Neural cell (in vitro differentiated cells): ENCODE results near the gene MTFMT. TPM values are rescaled to one million over a fixed set of nuclear protein-coding genes. Genes with fewer than 3 reads are reported as not detected.

ENCODE experiments used
- H2AFZ ChIP-seq: fragments of 200-600, 300-800 bp; sonication (generic), shearing (Covaris generic); 2 replicates; pipeline ENCODE4 v1.6.0; 2014; ENCODE audit warnings: low read depth, mild to moderate bottlenecking, antibody characterized with exemption, low read length, moderate library complexity
- H3F3A ChIP-seq: fragments of 200-600 bp; shearing (Covaris generic); 2 replicates; pipeline ENCODE4 v1.6.1; 2016; ENCODE audit warnings: mild to moderate bottlenecking, moderate library complexity, mixed read lengths, antibody characterized with exemption, low read length; ENCODE audit not compliant: insufficient read depth, poor library complexity, severe bottlenecking
- H3K27ac ChIP-seq: fragments of 200-600, 300-800 bp; sonication (generic), shearing (Covaris generic); 2 replicates; pipeline ENCODE4 v1.5.1; 2014; ENCODE audit warnings: mild to moderate bottlenecking, low read length, moderate library complexity
- H3K27me3 ChIP-seq: fragments of 300-800, 200-600 bp; sonication (generic), shearing (Covaris generic); 2 replicates; pipeline ENCODE4 v1.6.0; 2014; ENCODE audit warnings: mild to moderate bottlenecking, low read depth, low read length, moderate library complexity; ENCODE audit not compliant: insufficient read depth
- H3K36me3 ChIP-seq: fragments of 300-800, 200-600 bp; sonication (generic), shearing (Covaris generic); 2 replicates; pipeline ENCODE4 v1.5.1; 2014; ENCODE audit warnings: mild to moderate bottlenecking, antibody characterized with exemption, low read length, moderate library complexity; ENCODE audit not compliant: insufficient read depth
- H3K4me2 ChIP-seq: fragments of 300-800, 200-600 bp; sonication (generic), shearing (Covaris generic); 2 replicates; pipeline ENCODE4 v1.6.0; 2014; ENCODE audit warnings: mild to moderate bottlenecking, low read length
- H3K4me3 ChIP-seq: fragments of 300-800, 200-600 bp; sonication (generic), shearing (Covaris generic); 2 replicates; pipeline ENCODE4 v1.5.1; 2014; ENCODE audit warnings: mild to moderate bottlenecking, low read length, moderate library complexity
- H3K79me2 ChIP-seq: fragments of 200-600 bp; shearing (Covaris generic); replicated peaks from 2 replicates; pipeline ENCODE4 v1.6.0; 2014; ENCODE audit warnings: mild to moderate bottlenecking, low read length, moderate library complexity; ENCODE audit not compliant: insufficient read depth
- H3K9ac ChIP-seq: fragments of 300-800, 200-600 bp; sonication (generic), shearing (Covaris generic); 2 replicates; pipeline ENCODE4 v1.6.1; 2016; ENCODE audit warnings: mild to moderate bottlenecking, low read length, mixed read lengths
- H3K9me2 ChIP-seq: fragments of 200-600 bp; shearing (Covaris generic); 2 replicates; pipeline ENCODE4 v1.6.1; 2016; ENCODE audit warnings: mild to moderate bottlenecking, low read length, mixed read lengths; ENCODE audit not compliant: insufficient read depth
- H3K9me3 ChIP-seq: fragments of 200-600, 300-800 bp; sonication (generic), shearing (Covaris generic); 2 replicates; pipeline ENCODE4 v1.6.1; 2016; ENCODE audit warnings: mild to moderate bottlenecking, mixed run types, low read length, moderate library complexity, mixed read lengths
- H4K20me1 ChIP-seq: fragments of 200-600 bp; shearing (Covaris generic); 2 replicates; pipeline ENCODE4 v1.6.1; 2016; ENCODE audit warnings: mild to moderate bottlenecking, mixed run types; ENCODE audit not compliant: insufficient read depth
- CTCF ChIP-seq: fragments of 450-650 bp; IDR thresholded peaks from 2 replicates; pipeline ENCODE4 v1.5.1; 2014; ENCODE audit warnings: antibody characterized with exemption, mild to moderate bottlenecking, moderate library complexity; ENCODE audit not compliant: poor library complexity, severe bottlenecking
- EP300 ChIP-seq: fragments of 450-650 bp; conservative IDR thresholded peaks from 2 replicates; pipeline ENCODE4 v1.6.1; 2014; ENCODE audit warnings: antibody characterized with exemption, mild to moderate bottlenecking, moderate library complexity; ENCODE audit not compliant: poor library complexity, severe bottlenecking
- EZH2 ChIP-seq: fragments of 200-600, 300-800 bp; shearing (Covaris generic), sonication (generic); IDR thresholded peaks from 2 replicates; pipeline ENCODE4 v1.6.1; 2014; ENCODE audit warnings: antibody characterized with exemption, low read length, borderline replicate concordance, mild to moderate bottlenecking; ENCODE audit not compliant: insufficient read depth, poor library complexity, severe bottlenecking
- MXI1 ChIP-seq: fragments of 450-650 bp; conservative IDR thresholded peaks from 2 replicates; pipeline ENCODE4 v1.6.1; 2014; ENCODE audit warnings: antibody characterized with exemption, mild to moderate bottlenecking; ENCODE audit not compliant: poor library complexity, severe bottlenecking
- POLR2AphosphoS5 ChIP-seq: IDR thresholded peaks from 2 replicates; pipeline ENCODE4 v1.6.1; 2012
- RAD21 ChIP-seq: fragments of 450-650 bp; conservative IDR thresholded peaks from 2 replicates; pipeline ENCODE4 v1.6.1; 2014; ENCODE audit warnings: antibody characterized with exemption, mild to moderate bottlenecking, moderate library complexity
- REST ChIP-seq: IDR thresholded peaks from 2 replicates; pipeline ENCODE4 v1.6.1; 2012; ENCODE audit warnings: borderline replicate concordance
- SMC3 ChIP-seq: fragments of 450-650 bp; conservative IDR thresholded peaks from 2 replicates; pipeline ENCODE4 v1.6.1; 2014; ENCODE audit warnings: antibody characterized with exemption, mild to moderate bottlenecking, moderate library complexity; ENCODE audit not compliant: poor library complexity
- TAF1 ChIP-seq: IDR thresholded peaks from 2 replicates; pipeline ENCODE4 v1.6.1; 2012; ENCODE audit warnings: low read depth
- polyA plus RNA-seq: library from polyadenylated mRNA; depleted of rRNA; stranded (reverse); fragments of >200 nt; gene quantifications from 2 replicates; pipeline ENCODE4 v1.2.3, GENCODE V29; 2014

The MTFMT gene
- polyA plus RNA-seq, 1 donor from 2014 or later = 21.3 TPM

GRCh38 chr15:65069179-65069578 is 39.7 kb upstream of the MTFMT start:
- TF ChIP-seq POLR2AphosphoS5 (no peak), EP300 (no peak), CTCF (no peak), SMC3 (no peak), RAD21 (no peak), REST (no peak), EZH2 (no peak), MXI1 (no peak), TAF1 (no peak)
- Histone ChIP-seq H3F3A (no peaks in the 10 kb centered on the region), H3K9me3 (no peaks in the 10 kb centered on the region), H4K20me1 (no peaks in the 10 kb centered on the region), H3K4me3 (no peak overlapping the region), H3K36me3 (no peaks in the 10 kb centered on the region), H3K27ac (no peak overlapping the region), H3K9me2 (no peaks in the 10 kb centered on the region), H3K4me2 (no peak overlapping the region), H3K27me3 (peaks cover 30% of the 10 kb centered on the region), H3K9ac (no peak overlapping the region), H2AFZ (no peak overlapping the region), H3K79me2 (no peaks in the 10 kb centered on the region)

GRCh38 chr15:65068403-65068788 is 39.0 kb upstream of the MTFMT start:
- Histone ChIP-seq H3K4me2 (no peak overlapping the region), H3K27me3 (peaks cover 30% of the 10 kb centered on the region), H3F3A (no peaks in the 10 kb centered on the region), H3K79me2 (no peaks in the 10 kb centered on the region), H3K36me3 (no peaks in the 10 kb centered on the region), H2AFZ (no peak overlapping the region), H3K9ac (no peak overlapping the region), H3K4me3 (no peak overlapping the region), H3K9me2 (no peaks in the 10 kb centered on the region), H4K20me1 (no peaks in the 10 kb centered on the region), H3K27ac (no peak overlapping the region), H3K9me3 (no peaks in the 10 kb centered on the region)
- TF ChIP-seq SMC3 (no peak), CTCF (no peak), EZH2 (no peak), EP300 (no peak), RAD21 (no peak), TAF1 (no peak), REST (no peak), POLR2AphosphoS5 (no peak), MXI1 (no peak)
